Stimulated activated CD4-positive, alpha-beta T cell treated with anti-CD3 and anti-CD28 coated beads, TNF-alpha, amount 100 ng/mL, for 24 hours (primary cell): ENCODE data around the gene MINDY4B.

Experiments used
- DNase-seq, 3 experiments: peaks; one replicate each; pipeline ENCODE4 v3.0.0-alpha.2; 2020; ENCODE audit warnings: low read depth in 3 of 3

The MINDY4B gene

GRCh38 chr3:150905339-150905738 is at the start of gene MINDY4B:
Gene MINDY4B, minus strand, starts transcription at chr3:150905439. Its CDS starts 0 bp downstream, at chr3:150905439.
- DNase-seq = no peak

GRCh38 chr3:150951923-150952322 is 46.7 kb upstream of the MINDY4B start:
- DNase-seq = no peak

GRCh38 chr3:150945226-150946032 is 40.2 kb upstream of the MINDY4B start:
- no peak for DNase-seq

GRCh38 chr3:150942221-150942620 is 37.0 kb upstream of the MINDY4B start:
- DNase-seq = no peak

GRCh38 chr3:150936693-150937092 is 31.5 kb upstream of the MINDY4B start:
- DNase-seq = no peak

- no peak for DNase-seq
These were observed 28.3 kb upstream of the MINDY4B start for GRCh38 chr3:150933473-150933995.

GRCh38 chr3:150931745-150932144 is 26.5 kb upstream of the MINDY4B start:
- DNase-seq = no peak

GRCh38 chr3:150930839-150931238 is 25.6 kb upstream of the MINDY4B start:
- no peak for DNase-seq

GRCh38 chr3:150928234-150928633 is 23.0 kb upstream of the MINDY4B start:
- no peak for DNase-seq

GRCh38 chr3:150926328-150926727 is 21.1 kb upstream of the MINDY4B start:
- no peak for DNase-seq

- DNase-seq = peak; percentile 11 to 62 (median 22)
These were observed 20.5 kb upstream of the MINDY4B start for GRCh38 chr3:150925751-150926201.

GRCh38 chr3:150922611-150923010 is 17.4 kb upstream of the MINDY4B start:
- no peak for DNase-seq

GRCh38 chr3:150921209-150921608 is 16.0 kb upstream of the MINDY4B start:
- no peak for DNase-seq

- no peak for DNase-seq
These were observed 15.0 kb upstream of the MINDY4B start for GRCh38 chr3:150920236-150920635.

GRCh38 chr3:150917951-150918350 is 12.7 kb upstream of the MINDY4B start:
- DNase-seq = no peak

GRCh38 chr3:150913133-150913922 is 8.1 kb upstream of the MINDY4B start:
- no peak for DNase-seq

GRCh38 chr3:150912501-150912900 is 7.3 kb upstream of the MINDY4B start:
- no peak for DNase-seq

- DNase-seq = no peak
These were observed 6.5 kb upstream of the MINDY4B start for GRCh38 chr3:150911771-150912170.

GRCh38 chr3:150906461-150906860 is 1.2 kb upstream of the MINDY4B start:
- no peak for DNase-seq

- no peak for DNase-seq
These were observed 507 bp upstream of the MINDY4B start for GRCh38 chr3:150905746-150906145.

GRCh38 chr3:150902988-150903387 is 2.3 kb downstream of the MINDY4B start:
- DNase-seq = no peak

- no peak for DNase-seq
These were observed 3.4 kb downstream of the MINDY4B start for GRCh38 chr3:150901793-150902192.

GRCh38 chr3:150899141-150899540 is 6.1 kb downstream of the MINDY4B start:
- no peak for DNase-seq
